Mesenteric fat pad (tissue), 1 donor: Measurements from ENCODE around the gene PALLD. TPM values are rescaled to one million over a fixed set of nuclear protein-coding genes. Genes with fewer than 3 reads are reported as not detected.

Source experiments
- DNase-seq: peaks from one replicate; pipeline ENCODE4 v3.0.0-alpha.2; 2020; ENCODE audit warnings: low spot score
- total RNA-seq: library from RNA; stranded (reverse); fragmentation: NEBNext Ultra II Directional; extraction: Animal tissue kit (Norgen Biotek cat#: 25700); gene quantifications from one replicate; pipeline ENCODE4 v1.2.1, GENCODE V29; 2021
- donor health status: DM: yes; HTN: yes; CAD: no.

The PALLD gene
- total RNA-seq, 1 donor from 2014 or later: 87.9 TPM

DNA sequence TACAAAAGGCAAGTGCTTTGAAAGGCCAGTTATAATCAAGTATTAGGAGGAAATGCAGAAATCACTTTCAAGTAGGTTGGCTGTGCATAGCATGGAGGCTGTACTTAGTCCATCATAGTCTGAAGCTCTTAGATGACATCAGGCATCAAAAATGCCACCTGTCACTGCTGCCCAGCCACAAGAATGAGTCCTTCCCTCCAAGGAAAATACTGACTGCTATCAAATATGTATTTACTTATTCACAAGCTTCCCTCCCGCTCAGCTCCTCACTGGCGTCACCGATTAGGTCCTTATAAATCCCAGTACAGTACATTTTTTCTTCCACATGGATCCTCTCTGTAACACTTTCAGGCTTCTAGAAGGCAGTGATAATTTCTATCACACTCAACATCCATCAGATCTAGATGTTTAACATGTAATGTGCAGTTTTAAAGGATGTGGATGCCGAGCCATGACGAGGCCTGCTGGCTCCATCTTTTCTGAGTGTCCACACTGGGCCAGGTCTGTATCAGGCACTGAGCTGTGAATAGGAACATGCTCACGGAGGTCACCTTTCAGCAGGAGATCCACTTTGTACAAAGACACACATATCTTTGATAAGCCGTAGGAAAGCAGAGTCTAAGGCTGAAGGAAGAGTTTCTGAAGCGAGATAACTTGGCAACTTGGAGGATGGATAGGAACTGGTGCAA lies 121.9 kb downstream of the PALLD start:
- DNase-seq: no peak

DNA sequence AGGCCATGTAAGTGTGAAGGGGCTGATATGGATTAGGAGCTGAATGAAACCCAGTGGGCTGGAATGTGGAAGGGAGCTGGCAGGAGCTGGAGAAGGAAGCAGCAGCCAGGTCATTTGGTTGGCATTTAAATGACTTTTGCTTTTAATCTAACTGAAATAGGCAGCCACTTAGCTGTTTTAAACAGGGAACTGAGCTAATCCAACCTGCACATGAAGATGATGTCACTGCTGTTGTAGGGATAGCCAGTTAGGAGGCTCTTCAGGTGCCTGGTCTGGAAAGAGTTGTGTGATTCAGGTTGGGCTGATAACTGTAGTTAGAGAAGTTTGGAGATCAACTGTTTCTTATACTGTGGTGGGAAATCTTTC lies 122.4 kb downstream of the PALLD start:
- DNase-seq: no peak

DNA sequence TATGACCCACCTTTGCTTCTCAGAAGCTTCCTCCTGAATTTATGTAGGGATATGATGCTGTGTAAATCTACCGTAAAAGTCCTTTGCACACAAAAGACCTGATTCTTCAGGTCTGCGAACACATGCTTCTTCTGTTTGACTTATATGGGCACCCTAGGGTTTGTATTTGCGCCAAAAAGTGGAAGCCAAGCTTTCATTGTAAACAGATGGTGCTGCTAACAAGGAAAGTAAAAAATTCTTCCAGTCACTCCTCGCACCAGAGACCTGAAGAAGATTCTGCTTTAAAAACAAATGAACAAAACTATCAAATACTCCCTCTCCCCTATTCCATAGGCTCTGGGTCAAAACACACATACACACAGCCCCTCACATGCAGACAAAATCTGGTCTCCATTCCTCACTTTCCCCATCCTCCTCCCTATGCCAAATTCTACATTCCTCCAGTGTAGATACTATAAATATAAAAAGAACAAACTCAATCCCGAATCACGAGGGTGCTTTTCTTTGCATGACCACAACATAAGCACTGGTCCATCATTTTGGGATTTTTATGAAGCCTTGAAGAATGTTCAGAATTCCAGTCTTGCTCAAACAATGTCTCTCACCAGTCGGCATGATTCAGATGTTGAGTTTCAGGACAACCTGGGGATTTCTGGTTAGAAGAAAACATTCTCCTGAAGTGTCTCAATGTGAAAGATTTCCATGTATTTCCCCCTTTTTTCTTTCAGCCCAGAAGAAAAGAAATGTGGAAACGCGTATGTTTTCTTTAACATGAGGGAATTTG lies 125.1 kb downstream of the PALLD start:
- no peak for DNase-seq

GRCh38 chr4:168622600-168622999 lies 125.7 kb downstream of the PALLD start:
- DNase-seq: no peak

DNA sequence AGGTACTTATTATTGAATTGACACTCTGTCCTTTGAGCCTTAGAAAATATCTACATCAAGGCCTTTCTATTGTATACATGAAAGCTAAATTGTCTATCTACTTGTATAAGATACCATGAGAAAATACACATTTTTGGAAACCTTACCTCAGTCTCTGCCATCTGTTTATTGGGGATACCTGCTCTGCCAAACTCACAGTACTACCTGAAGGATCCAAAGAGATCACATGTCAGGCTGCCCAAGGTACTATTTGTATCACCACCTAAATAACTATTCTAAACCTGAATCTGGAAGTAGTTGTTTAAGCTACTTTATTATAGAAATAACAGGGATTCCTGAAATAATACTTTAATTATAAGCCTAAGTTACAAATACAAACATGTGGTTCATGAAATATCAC lies 126.2 kb downstream of the PALLD start:
- DNase-seq: no peak

DNA sequence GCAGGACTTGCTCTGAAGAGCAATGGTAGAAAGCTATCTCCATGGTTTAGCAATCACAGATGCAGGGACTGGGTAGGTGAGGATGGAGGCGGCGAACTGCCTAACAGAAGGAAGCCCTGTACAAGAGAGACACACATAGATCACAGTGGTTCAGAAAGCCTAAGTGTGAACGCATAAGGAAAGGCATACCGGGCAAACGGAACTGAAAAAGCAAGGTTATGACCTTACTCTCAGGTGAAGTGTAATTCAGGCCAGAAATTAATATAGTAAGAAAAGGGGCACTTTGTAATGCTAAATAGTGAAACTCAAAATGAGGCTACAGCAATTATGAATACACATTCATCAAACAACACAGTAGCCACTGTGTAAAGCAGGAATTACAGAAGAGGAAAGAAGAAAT lies 126.6 kb downstream of the PALLD start:
- no peak for DNase-seq

- no peak for DNase-seq
Measured at GRCh38 chr4:168628251-168628650, 131.4 kb downstream of the PALLD start.

- DNase-seq: no peak
Measured at GRCh38 chr4:168629566-168629965, 132.7 kb downstream of the PALLD start.

DNA sequence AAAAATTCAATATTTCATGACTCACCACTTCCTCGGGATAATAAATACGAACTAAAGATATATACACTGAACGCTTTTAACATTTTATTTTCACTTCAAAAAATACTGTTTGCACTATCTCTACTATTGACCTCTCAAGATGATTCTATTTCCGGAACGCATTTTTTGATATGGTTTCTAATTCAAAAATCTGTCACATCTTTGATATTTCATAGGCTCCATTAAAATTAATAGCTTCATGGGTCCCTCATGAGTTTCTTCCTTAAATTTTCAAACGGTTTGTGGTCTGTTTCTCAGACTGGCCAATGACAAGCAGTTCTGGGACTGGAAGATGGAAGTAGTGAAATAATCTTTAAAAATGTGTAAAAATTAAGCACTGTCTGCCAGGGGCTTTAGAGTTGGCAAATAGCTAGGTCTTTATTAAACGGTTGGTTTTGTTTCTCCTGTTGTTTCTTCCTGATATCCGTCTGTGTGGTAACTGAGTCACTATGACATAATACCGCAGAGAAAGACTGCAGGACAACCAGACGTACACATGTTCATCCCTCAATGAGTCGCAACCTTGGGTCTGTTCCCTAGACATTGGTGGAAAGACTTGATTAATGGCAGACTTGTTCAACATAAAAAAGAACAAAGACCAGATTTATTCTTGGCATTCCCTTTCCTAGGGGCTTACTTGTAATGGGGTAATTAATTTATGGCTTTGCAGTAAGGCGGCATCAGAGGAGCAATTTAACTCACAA lies 133.8 kb downstream of the PALLD start:
- DNase-seq: no peak

DNA sequence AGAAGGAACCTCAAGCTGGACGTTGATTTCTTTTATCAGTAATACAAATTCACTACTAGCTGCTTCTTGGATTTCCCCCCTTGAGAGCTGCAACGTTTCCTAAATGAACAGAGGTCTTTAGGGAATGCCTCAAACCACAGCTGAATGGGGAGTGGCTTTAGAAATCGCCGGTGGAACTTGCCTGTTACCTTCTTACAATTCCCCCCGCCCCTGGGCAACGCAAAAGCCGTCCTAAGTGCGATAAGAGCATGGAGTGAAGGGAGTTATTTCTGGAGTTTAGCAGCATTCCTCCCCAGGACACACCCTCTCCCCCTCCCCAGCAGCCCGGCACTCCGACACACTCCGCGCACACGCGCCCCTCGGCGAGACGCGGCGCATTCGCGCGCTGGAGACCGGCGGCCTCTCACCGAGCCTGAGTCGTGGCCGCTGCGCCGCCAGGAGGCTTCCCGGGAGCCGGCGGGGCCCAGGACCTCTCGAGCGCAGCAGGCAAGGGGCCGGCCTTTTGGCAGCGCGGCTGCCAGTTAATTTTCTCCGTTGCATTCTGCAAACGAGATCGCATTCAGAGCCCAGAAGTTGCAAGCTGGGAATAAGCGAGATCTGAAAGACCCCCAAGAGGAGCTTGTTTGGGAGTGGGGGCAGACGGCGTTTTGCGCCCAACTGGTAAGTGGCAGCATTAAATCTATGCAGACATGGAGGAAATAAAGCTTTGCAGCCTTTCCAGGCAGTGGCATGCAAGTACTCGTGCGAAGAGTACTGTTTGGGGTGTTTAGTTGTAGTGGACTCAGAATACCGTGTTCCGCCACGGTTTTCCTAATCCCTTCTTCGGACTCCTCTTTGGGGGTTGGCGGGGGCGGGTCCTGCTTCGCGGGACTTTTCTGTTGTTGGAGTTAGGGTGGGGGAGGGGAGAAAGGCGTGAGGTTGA lies 134.7 kb downstream of the PALLD start:
- no peak for DNase-seq

DNA sequence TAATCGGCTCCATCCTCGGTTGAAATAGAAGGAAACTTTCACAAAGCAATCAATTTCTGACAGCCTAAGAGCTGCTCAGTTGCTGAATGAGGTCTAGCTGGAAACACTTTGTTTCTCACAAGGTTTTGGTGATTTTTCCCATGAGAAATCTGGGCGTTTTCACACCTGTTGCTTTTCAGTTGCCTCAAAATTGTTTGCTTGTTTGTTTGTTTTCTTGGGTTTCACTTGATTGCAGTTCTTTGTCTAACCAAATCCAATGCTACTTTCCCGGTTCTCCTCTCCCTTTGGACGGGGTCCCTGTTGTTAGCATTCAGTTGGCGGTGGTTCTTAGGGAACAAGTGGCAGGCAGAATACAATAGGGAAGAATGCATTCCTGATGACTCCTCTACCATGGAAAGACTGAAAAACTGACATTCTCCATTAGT lies 135.5 kb downstream of the PALLD start:
- no peak for DNase-seq

DNA sequence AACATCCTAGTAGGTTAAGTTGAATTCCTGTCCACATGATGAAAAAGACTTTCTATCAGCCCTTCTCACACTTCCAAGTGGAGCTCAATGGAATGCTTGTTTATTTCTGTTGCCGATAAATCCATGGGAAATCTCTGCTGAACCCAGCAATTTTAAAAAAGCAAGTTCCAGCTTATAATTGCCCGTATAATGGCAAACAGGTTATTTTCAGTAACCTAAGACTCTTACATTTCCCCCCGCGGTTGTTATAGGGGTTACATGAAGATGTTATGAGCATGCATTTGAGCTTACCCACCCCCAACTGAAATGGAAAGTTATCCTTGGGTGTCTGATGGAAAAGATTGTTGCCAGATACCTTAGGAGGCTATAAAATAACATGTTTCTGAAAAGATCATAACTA lies 136.2 kb downstream of the PALLD start:
- DNase-seq: no peak

- no peak for DNase-seq
Measured at GRCh38 chr4:168633496-168633895, 136.6 kb downstream of the PALLD start.

GRCh38 chr4:168634276-168634802 lies 137.5 kb downstream of the PALLD start:
- DNase-seq: no peak

- no peak for DNase-seq
Measured at GRCh38 chr4:168636040-168636439, 139.2 kb downstream of the PALLD start.

DNA sequence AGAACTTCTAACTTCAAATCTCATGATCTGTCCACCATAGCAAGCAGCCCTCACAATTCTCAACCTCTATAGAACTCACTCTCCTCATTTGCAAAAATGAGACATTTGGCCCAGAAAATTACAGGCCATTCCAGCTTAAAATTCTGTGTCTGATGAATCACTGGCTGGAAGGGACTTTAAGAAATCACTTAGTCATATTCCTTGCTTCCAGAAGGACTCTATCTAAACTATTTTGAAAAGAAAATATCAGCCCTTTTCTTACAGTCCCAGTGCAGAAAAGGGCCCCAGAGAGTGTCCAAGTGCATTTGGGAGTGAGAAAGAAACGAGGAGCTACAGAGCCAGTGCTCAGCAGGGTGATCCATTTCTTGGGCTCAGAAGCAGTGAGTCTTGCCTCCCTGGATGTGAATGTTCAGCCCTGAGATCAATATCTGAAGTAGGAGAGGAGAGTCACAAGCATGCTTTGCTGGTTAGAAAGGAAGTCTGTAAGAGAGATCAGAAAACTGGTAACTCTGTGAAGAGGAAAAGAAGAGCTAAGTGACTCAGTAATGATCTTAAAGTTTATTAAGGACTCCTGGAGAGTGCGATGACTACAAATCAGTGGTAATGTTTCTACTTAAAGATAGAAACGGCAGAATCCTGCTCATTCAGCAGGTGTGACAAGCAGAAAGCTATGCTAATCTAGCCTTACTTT lies 139.8 kb downstream of the PALLD start:
- no peak for DNase-seq

- DNase-seq: no peak
Measured at GRCh38 chr4:168637872-168638756, 141.3 kb downstream of the PALLD start.

GRCh38 chr4:168639914-168640313 lies 143.1 kb downstream of the PALLD start:
- no peak for DNase-seq

GRCh38 chr4:168641811-168642140 lies 144.9 kb downstream of the PALLD start:
- DNase-seq: no peak
